Measurements from ENCODE around the gene MINK1. TPM values are rescaled to one million over a fixed set of nuclear protein-coding genes. Genes with fewer than 3 reads are reported as not detected.

Gene MINK1
- total RNA-seq, 4 donors from 2014 or later = 128 to 406 (median 181) TPM

GRCh38 chr17:4845118-4845517 lies 12.0 kb downstream of the MINK1 start:
- H3K27ac ChIP-seq = no peak overlapping the region
- no peaks in the 10 kb centered on the region for H3K9me3 ChIP-seq
- TF ChIP-seq EP300 (IDR thresholded peaks at IDR 0.05; ENCODE audit: low read depth) = no peak
- no peak for TF ChIP-seq CTCF (IDR thresholded peaks at IDR 0.05)
- no peak for TF ChIP-seq POLR2AphosphoS5 (IDR thresholded peaks at IDR 0.05)
- TF ChIP-seq POLR2A (IDR thresholded peaks at IDR 0.05) = no peak
- 78 to 86% methylated on average over 5 of the region's 5 CpGs for WGBS, 2 donors (ENCODE audit: low coverage in 1 of 2)
- H3K4me1 ChIP-seq = peaks cover 4 to 39% (median 16%) of the 10 kb centered on the region in 4 donors
- H3K27me3 ChIP-seq = no peaks in the 10 kb centered on the region
- intact Hi-C loops (cut with DNase I; ENCODE audit: low total_unique reads) (no loop called here), in situ Hi-C loops (cut with MboI; ENCODE audit: low pct_ligation_motif_present in 1 of 4, low pct_unique_long_range_greater_than_20kb in 1 of 4, low sequenced_read_pairs in 3 of 4) (no loop called here)
- no peak overlapping the region for H3K4me3 ChIP-seq
- H3K36me3 ChIP-seq = no peaks in the 10 kb centered on the region
- no peak for DNase-seq

GRCh38 chr17:4846635-4847390 lies 13.7 kb downstream of the MINK1 start:
- Histone ChIP-seq H3K4me1 (peaks cover 4 to 41% (median 24%) of the 10 kb centered on the region in 4 donors), H3K27ac (no peak overlapping the region), H3K27me3 (no peaks in the 10 kb centered on the region), H3K36me3 (no peaks in the 10 kb centered on the region), H3K4me3 (no peak overlapping the region), H3K9me3 (no peaks in the 10 kb centered on the region)
- no peak for DNase-seq
- in situ Hi-C loops (cut with MboI; ENCODE audit: low pct_ligation_motif_present in 1 of 4, low pct_unique_long_range_greater_than_20kb in 1 of 4, low sequenced_read_pairs in 3 of 4) = no loop called here
- WGBS, 2 donors (ENCODE audit: low coverage in 1 of 2) = 94 to 100% methylated on average over 5 to 13 of the region's 13 CpGs
- TF ChIP-seq CTCF (IDR thresholded peaks at IDR 0.05) (no peak), POLR2AphosphoS5 (IDR thresholded peaks at IDR 0.05) (no peak)
- intact Hi-C loops (cut with DNase I; ENCODE audit: low total_unique reads) = no loop called here

- no peak overlapping the region for H3K4me3 ChIP-seq
- no peaks in the 10 kb centered on the region for H3K27me3 ChIP-seq
- peak overlapping the region; percentile 47 to 76 (median 54) for H3K27ac ChIP-seq
- no peaks in the 10 kb centered on the region for H3K36me3 ChIP-seq
- DNase-seq = no peak
- peaks cover 8 to 48% (median 30%) of the 10 kb centered on the region in 4 donors for H3K4me1 ChIP-seq
- TF ChIP-seq POLR2AphosphoS5 (IDR thresholded peaks at IDR 0.05) = no peak
- TF ChIP-seq CTCF (IDR thresholded peaks at IDR 0.05) = no peak
- TF ChIP-seq POLR2A (IDR thresholded peaks at IDR 0.05) = no peak
- no peak for TF ChIP-seq EP300 (IDR thresholded peaks at IDR 0.05; ENCODE audit: low read depth)
- 86 to 100% methylated on average over 1 to 5 of the region's 5 CpGs for WGBS, 2 donors (ENCODE audit: low coverage in 1 of 2)
- intact Hi-C loops (cut with DNase I; ENCODE audit: low total_unique reads) = no loop called here
- no peaks in the 10 kb centered on the region for H3K9me3 ChIP-seq
- in situ Hi-C loops (cut with MboI; ENCODE audit: low pct_ligation_motif_present in 1 of 4, low pct_unique_long_range_greater_than_20kb in 1 of 4, low sequenced_read_pairs in 3 of 4) = no loop called here
These were observed 15.9 kb downstream of the MINK1 start for GRCh38 chr17:4849011-4849536.

- no peaks in the 10 kb centered on the region for H3K36me3 ChIP-seq
- H3K27me3 ChIP-seq = no peaks in the 10 kb centered on the region
- intact Hi-C loops (cut with DNase I; ENCODE audit: low total_unique reads) (no loop called here), in situ Hi-C loops (cut with MboI; ENCODE audit: low pct_ligation_motif_present in 1 of 4, low pct_unique_long_range_greater_than_20kb in 1 of 4, low sequenced_read_pairs in 3 of 4) (no loop called here)
- peak; percentile 66 for DNase-seq
- no peak overlapping the region for H3K4me3 ChIP-seq
- TF ChIP-seq POLR2AphosphoS5 (IDR thresholded peaks at IDR 0.05) (peak in 1 of 3 donors; percentile 58), POLR2A (IDR thresholded peaks at IDR 0.05) (no peak)
- H3K27ac ChIP-seq = peak overlapping the region; percentile 47 to 76 (median 54)
- peaks cover 8 to 48% (median 30%) of the 10 kb centered on the region in 4 donors for H3K4me1 ChIP-seq
- WGBS, 2 donors (ENCODE audit: low coverage in 1 of 2) = 68% methylated on average over 2 of the region's 2 CpGs; no CpG with 5 or more reads in 1 of the 2 donors
- H3K9me3 ChIP-seq = no peaks in the 10 kb centered on the region
These were observed 17.1 kb downstream of the MINK1 start for GRCh38 chr17:4850246-4850645.

Data from transverse colon (tissue), 4 donors.